C4-2B (cell line): ENCODE results near the gene CPA5.

ENCODE experiments used
- H3K27ac ChIP-seq: fragments of 450-650 bp; 2 replicates; pipeline ENCODE4 v1.5.1; 2017
- CTCF ChIP-seq: fragments of 450-650 bp; conservative IDR thresholded peaks from 2 replicates; pipeline ENCODE4 v1.5.1; 2017; ENCODE audit warnings: mild to moderate bottlenecking
- ZFX ChIP-seq: fragments of 450-650 bp; IDR thresholded peaks from 2 replicates; pipeline ENCODE4 v1.6.1; 2017

The CPA5 gene, protein sequence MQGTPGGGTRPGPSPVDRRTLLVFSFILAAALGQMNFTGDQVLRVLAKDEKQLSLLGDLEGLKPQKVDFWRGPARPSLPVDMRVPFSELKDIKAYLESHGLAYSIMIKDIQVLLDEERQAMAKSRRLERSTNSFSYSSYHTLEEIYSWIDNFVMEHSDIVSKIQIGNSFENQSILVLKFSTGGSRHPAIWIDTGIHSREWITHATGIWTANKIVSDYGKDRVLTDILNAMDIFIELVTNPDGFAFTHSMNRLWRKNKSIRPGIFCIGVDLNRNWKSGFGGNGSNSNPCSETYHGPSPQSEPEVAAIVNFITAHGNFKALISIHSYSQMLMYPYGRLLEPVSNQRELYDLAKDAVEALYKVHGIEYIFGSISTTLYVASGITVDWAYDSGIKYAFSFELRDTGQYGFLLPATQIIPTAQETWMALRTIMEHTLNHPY

GRCh38 chr7:130344271-130344866 lies at the start of gene CPA5:
CPA5 (plus strand) TSS chr7:130344816; CDS start chr7:130346486, 1,670 bp downstream.
- H3K27ac ChIP-seq, result no peak within 1 kb of the TSS
- TF ChIP-seq ZFX, result no peak
- no peak for TF ChIP-seq CTCF

GRCh38 chr7:130296221-130296951 lies 48.2 kb upstream of the CPA5 start:
- TF ChIP-seq ZFX (no peak), CTCF (no peak)
- H3K27ac ChIP-seq, result no peak overlapping the region

DNA sequence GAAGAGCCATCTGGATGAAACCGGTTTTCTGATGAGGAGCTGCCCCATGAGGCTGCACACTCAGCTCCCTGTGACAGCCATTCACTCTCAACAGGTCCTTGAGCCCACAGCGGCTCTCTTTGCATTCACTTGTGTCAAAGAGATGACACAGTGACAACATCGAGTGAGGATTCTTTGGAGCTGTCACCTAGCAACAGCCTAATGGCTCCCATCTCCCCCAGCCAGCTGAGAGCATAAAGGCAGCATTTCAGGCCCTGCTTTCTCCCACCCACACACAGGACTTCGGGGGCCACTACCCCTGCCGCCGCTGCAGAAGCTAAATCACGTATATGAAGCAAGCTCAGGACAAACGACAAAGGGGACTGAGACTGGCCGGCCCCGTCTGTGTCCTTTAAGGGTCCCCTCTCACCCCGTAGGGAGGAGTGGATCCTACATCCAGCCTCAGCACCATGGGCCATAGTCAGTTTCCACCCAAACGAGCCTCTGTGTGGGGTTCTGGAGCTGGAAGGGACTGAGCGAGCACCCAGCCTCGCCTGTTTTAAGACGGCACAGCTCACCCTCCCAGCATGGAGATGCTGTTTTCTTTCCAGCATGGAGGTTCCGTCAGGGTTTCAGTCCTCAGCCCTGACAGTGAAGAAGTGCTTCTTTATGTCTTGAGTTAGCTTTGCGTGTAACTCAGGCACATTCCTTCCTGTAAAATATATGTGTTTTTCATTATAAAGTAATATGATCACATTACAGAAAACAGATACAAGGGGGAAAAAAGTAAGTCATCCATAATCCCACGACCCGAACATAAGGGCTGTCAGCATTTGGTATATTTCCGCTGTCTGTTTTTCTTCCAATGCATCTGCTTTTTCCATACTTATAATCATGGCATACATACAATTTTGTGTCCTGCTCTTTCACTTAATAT lies 46.7 kb upstream of the CPA5 start:
- no peak overlapping the region for H3K27ac ChIP-seq
- TF ChIP-seq CTCF (no peak), ZFX (no peak)

- no peak overlapping the region for H3K27ac ChIP-seq
- TF ChIP-seq ZFX, result no peak
- no peak for TF ChIP-seq CTCF
Observed at GRCh38 chr7:130298544-130299326, 45.9 kb upstream of the CPA5 start.

DNA sequence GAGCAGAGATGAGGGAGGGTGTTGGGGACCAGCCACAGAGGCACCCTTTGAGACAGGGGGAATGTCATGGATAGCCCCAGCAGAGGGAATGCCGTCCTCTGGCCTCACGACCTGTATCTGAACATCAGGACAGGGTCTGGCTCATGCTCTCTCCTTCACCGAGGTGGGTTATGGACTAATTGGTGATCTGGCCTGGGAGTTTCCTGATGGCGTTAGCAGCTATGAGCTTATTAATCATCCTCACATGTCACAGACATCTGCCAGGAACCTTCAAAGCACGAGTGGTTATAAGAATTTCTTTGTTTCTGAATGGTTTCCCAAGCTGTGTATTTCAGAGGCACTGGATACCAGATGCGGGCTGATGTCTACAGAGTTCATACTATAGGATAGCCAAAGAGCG lies 44.8 kb upstream of the CPA5 start:
- H3K27ac ChIP-seq, result no peak overlapping the region

More for the DNA sequence above, 44.8 kb upstream of the CPA5 start:
- TF ChIP-seq ZFX (no peak), CTCF (no peak)
